Fibroblast of villous mesenchyme (primary cell): Measurements from ENCODE around the gene BICDL1. TPM values are rescaled to one million over a fixed set of nuclear protein-coding genes. Genes with fewer than 3 reads are reported as not detected.

Source experiments
- DNase-seq: peaks from one replicate; pipeline ENCODE4 v3.0.0-alpha.2; 2010; ENCODE audit warnings: low read depth
- H3K4me3 ChIP-seq: 2 replicates; pipeline ENCODE4 v1.5.1; 2011; ENCODE audit warnings: low read depth, mild to moderate bottlenecking, low read length
- CTCF ChIP-seq: IDR thresholded peaks from 2 replicates; pipeline ENCODE4 v1.5.1; 2012; ENCODE audit warnings: low read depth, mild to moderate bottlenecking, low read length; ENCODE audit not compliant: insufficient read depth
- total RNA-seq: library from RNA; depleted of rRNA; stranded (reverse); fragments of >200 nt; gene quantifications from 2 replicates; pipeline ENCODE4 v1.2.3, GENCODE V29; 2012

BICDL1 gene
- total RNA-seq, 1 donor = 1.7 TPM

DNA sequence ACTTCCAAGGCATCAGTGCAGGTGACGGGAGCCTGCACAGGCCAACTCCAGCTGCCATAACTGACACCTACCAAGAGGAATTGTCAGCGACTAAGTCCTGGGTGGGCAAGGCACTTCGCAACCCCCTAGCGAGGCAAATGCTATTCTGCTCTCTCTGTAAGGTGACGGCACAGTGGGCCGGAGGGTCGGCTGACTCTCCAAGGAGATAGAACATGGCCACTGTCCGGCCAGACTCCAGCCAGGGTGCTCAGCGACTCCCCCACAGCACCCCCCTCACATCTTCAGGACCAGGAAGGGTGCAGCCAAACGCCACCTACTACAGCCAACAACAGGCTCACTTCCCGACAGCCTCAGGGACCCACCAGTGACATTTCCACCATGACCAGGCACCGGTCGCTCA, 114.3 kb downstream of the BICDL1 start:
- no peak for TF ChIP-seq CTCF
- no peak for DNase-seq
- no peak overlapping the region for H3K4me3 ChIP-seq

GRCh38 chr12:120106151-120106550, 117.1 kb downstream of the BICDL1 start:
- no peak overlapping the region for H3K4me3 ChIP-seq
- DNase-seq = no peak
- no peak for TF ChIP-seq CTCF

GRCh38 chr12:120109570-120110267, 120.7 kb downstream of the BICDL1 start:
- no peak for DNase-seq
- TF ChIP-seq CTCF = no peak
- no peak overlapping the region for H3K4me3 ChIP-seq

DNA sequence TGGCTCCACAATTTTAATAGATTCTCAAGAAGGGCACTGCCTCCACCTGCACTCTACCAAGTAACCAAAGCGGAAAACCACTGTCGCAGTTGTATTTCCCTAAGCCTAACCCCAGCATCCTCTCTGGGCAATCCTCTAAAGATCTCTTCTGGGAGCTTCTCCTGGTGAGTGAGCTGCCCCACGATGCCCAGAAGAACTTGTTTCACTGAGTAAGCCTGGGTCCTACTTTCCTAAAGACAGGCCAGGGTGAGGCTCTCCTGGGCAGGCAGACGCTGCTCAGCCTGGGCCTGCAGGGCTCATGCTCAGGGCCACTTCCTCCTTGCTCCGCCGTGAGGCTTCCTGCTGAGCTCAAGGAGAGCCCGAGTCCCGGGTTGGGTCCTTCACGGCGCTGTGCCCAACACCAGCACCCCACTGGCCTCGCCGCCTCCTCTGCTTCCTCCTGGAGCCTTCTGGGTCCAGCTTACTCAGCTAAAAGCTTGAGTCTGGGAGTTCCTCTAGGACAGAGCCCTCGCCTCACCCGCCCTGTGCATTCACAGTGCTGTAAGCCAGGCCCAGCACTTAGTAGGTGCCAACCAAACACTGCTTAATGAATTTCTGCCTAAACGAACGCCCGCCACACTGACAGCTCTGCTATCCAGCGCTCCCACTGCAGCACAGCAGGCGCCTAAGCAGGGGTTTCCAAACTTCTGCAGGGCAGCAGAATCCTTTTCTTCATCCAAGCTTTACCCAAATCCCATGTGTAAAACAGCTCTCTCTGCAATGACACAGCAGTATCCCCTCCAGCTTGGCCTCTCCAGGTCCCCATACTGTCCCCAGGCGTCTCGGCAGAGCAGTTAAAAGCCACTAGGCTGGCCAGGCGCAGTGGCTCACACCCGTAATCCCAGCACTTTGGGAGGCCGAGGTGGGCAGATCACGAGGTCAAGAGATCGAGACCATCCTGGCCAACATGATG, 121.8 kb downstream of the BICDL1 start:
- DNase-seq = no peak
- no peak for TF ChIP-seq CTCF
- H3K4me3 ChIP-seq = no peak overlapping the region

- no peak for TF ChIP-seq CTCF
- DNase-seq = no peak
- peak overlapping the region; percentile 83 for H3K4me3 ChIP-seq
Measured at GRCh38 chr12:120115066-120115465, 126.0 kb downstream of the BICDL1 start.

DNA sequence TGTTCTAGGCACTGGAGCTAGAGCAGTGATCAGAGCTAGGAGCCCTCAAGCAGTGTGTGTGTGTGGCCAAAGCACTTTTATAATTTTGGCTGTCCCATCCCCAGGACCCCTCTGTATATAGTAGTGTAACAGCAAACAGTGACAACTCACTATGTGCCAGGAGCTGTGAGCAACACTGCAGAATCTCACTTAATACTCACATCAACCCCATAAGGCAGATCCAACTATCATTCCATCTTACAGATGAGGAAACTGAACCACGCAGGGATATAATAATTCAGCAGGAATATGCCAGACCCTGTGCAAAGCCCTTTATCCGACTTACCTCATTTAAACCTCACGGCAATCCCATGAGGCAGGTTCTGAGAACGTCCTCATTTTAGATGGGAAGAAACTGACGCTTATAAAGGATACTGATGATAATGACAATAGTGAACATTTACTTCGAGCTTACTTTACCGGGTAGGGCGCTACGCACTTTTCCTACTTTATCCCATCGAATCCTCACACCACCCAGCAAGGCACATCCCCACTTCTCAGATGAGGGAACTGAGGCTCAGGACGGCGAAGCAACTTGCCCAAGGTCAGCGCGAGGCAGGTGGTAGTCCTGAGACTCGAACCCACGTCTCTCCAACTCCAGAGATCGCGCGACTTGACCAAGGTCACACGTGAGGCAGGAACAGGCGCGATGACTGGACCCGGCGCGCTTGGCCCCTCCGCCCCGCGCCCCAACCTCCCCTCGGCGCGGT, 126.8 kb downstream of the BICDL1 start:
- peak; percentile 31 for DNase-seq
- TF ChIP-seq CTCF = no peak
- H3K4me3 ChIP-seq = peak overlapping the region; percentile 83
